ENCODE data around the gene KIAA1671. TPM values are rescaled to one million over a fixed set of nuclear protein-coding genes. Genes with fewer than 3 reads are reported as not detected.

Gene KIAA1671
- total RNA-seq, 4 donors from 2014 or later, result 30.6 to 52.7 (median 39.9) TPM

DNA sequence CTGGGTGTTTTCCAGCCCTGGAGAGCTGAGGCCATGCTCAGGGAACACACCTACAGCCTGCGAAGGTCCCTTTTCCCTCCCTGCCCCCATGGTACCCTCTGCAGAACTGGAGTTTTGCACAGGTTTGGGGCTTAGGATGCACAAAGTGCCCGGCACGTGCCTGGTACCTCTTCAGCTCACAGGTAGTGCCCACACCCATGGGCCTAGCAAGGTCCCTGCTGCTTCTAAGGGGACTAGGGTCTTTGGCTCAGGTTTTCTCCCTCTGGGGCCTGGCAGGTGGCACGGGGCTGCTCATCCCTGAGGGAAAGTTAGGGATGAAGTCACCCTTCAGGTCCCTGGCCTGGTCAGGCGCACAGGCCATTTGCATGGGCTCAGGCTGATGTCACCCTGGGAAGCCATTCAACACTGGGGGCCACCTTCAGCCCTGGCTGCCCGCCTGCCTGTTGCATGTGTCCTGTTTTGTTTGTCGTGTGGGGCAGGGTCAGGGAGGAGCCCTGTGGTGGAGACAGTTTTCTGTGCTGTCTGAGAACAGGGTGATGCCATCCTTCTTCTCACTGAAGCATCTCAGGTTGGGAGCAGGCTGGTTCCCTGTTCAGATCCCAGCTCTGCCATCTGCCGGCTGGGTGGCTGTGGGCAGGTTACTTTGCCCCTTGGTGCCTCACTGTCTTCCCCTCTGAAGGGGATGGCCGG lies 178.8 kb downstream of the KIAA1671 start:
- Histone ChIP-seq H3K27ac (peak overlapping the region in 1 of 4 donors; percentile 6), H3K9me3 (no peaks in the 10 kb centered on the region), H3K4me3 (no peak overlapping the region), H3K36me3 (no peaks in the 10 kb centered on the region), H3K4me1 (peaks cover 0 to 68% (median 0%) of the 10 kb centered on the region in 4 donors), H3K27me3 (no peaks in the 10 kb centered on the region)
- TF ChIP-seq EP300 (IDR thresholded peaks at IDR 0.05) (no peak), POLR2A (IDR thresholded peaks at IDR 0.05) (no peak)
- TF ChIP-seq, protein P1, sequence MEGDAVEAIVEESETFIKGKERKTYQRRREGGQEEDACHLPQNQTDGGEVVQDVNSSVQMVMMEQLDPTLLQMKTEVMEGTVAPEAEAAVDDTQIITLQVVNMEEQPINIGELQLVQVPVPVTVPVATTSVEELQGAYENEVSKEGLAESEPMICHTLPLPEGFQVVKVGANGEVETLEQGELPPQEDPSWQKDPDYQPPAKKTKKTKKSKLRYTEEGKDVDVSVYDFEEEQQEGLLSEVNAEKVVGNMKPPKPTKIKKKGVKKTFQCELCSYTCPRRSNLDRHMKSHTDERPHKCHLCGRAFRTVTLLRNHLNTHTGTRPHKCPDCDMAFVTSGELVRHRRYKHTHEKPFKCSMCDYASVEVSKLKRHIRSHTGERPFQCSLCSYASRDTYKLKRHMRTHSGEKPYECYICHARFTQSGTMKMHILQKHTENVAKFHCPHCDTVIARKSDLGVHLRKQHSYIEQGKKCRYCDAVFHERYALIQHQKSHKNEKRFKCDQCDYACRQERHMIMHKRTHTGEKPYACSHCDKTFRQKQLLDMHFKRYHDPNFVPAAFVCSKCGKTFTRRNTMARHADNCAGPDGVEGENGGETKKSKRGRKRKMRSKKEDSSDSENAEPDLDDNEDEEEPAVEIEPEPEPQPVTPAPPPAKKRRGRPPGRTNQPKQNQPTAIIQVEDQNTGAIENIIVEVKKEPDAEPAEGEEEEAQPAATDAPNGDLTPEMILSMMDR (IDR thresholded peaks at IDR 0.05), result no peak
- no peak for DNase-seq (ENCODE audit: low spot score in 2 of 2)
- 74 to 76% methylated on average over 8 of the region's 9 CpGs for WGBS, 2 donors

DNA sequence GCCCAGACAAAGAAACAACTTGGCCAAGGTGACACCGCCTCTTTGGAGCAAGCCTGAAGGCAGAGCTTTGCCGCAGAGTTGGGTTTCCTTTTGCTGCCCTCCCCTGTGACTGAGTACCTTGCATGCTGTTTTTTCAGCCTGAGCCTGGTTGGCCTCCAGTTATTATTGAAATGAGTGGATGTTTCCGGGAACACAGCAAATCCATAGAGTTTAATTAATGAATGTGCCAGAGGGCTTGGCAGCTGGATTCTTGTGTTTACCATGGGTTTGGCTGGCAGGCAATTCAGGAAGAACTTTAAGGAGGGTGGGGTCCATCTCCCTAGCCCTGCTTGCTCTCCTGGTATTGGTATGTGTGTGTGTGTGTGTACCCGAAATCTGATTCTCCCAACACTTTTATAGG lies 181.5 kb downstream of the KIAA1671 start:
- no peak overlapping the region for H3K4me3 ChIP-seq
- no peak for DNase-seq (ENCODE audit: low spot score in 2 of 2)
- H3K36me3 ChIP-seq, result no peaks in the 10 kb centered on the region
- peak overlapping the region in 1 of 4 donors; percentile 41 for H3K27ac ChIP-seq
- WGBS, 2 donors, result 54 to 55% methylated on average over 4 of the region's 4 CpGs
- no peaks in the 10 kb centered on the region for H3K27me3 ChIP-seq
- H3K4me1 ChIP-seq, result peaks cover 0 to 63% (median 0%) of the 10 kb centered on the region in 4 donors
- TF ChIP-seq, protein P1 (IDR thresholded peaks at IDR 0.05), result no peak
- peak in 1 of 2 donors; percentile 45 for TF ChIP-seq EP300 (IDR thresholded peaks at IDR 0.05)
- no peaks in the 10 kb centered on the region for H3K9me3 ChIP-seq

DNA sequence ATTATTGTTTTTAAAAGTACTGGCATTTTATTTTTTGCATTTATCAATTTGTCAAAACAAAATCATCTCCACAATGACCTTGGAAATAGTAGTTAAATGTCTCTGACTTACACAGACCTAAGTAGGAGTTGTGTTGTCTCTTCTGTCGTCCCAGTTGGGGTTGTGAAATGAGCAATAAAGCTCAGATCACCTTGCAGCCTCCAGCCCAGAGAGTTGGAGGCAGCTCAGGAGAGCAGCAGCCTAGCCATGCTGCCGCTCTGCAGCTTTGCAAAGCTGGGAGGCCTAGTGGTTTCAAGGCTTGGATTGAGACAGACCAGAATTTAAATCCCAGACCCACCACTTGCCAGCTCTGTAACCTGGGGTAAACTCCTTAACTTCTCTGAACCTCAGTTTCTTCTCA lies 181.9 kb downstream of the KIAA1671 start:
- 51 to 71% methylated on average over 2 of the region's 2 CpGs for WGBS, 2 donors
- TF ChIP-seq, protein P1 (IDR thresholded peaks at IDR 0.05), result no peak
- no peak for TF ChIP-seq POLR2A (IDR thresholded peaks at IDR 0.05)
- no peak for TF ChIP-seq EP300 (IDR thresholded peaks at IDR 0.05)
- DNase-seq (ENCODE audit: low spot score in 2 of 2), result no peak
- peaks cover 0 to 63% (median 0%) of the 10 kb centered on the region in 4 donors for H3K4me1 ChIP-seq
- no peaks in the 10 kb centered on the region for H3K9me3 ChIP-seq
- peak overlapping the region in 2 of 4 donors; percentile 30 to 41 for H3K27ac ChIP-seq
- no peaks in the 10 kb centered on the region for H3K27me3 ChIP-seq
- no peak overlapping the region for H3K4me3 ChIP-seq
- H3K36me3 ChIP-seq, result no peaks in the 10 kb centered on the region

DNA sequence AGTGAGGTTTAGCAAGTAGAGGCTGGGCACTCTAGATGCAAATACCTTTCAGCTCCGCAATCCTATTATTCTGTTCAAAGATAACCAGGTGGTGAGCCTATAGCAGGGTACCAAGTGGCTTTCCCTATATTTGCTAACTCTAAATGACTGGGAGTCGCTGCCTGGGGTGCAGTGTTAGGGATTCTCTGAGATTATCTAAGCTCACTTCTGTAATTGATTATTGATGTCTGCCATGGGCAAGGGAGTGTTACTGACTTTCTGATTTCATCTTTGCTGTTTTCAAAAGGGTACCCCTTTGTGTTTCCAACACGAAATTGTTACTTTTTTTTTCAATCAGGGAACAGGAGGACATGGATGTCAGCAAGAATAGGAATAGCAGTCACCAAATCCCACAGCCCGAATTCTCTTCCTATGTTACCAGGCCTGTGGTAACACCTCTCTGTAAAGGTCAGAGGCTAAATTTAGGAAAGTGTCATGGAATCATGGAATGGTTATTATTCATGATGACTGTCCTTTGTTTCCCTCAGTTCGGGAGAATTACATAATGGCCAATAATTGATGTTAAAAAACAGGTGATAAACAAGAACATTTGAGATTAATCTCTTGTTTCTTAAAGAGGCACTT lies 184.5 kb downstream of the KIAA1671 start:
- H3K9me3 ChIP-seq, result no peaks in the 10 kb centered on the region
- no peaks in the 10 kb centered on the region for H3K27me3 ChIP-seq
- H3K27ac ChIP-seq, result peak overlapping the region in 2 of 4 donors; percentile 28 to 46
- no peaks in the 10 kb centered on the region for H3K36me3 ChIP-seq
- peaks cover 0 to 45% (median 0%) of the 10 kb centered on the region in 4 donors for H3K4me1 ChIP-seq
- TF ChIP-seq EP300 (IDR thresholded peaks at IDR 0.05), result no peak
- TF ChIP-seq POLR2A (IDR thresholded peaks at IDR 0.05), result no peak
- TF ChIP-seq, protein P1 (IDR thresholded peaks at IDR 0.05), result no peak
- H3K4me3 ChIP-seq, result no peak overlapping the region
- 86 to 89% methylated on average over 5 of the region's 5 CpGs for WGBS, 2 donors
- no peak for DNase-seq (ENCODE audit: low spot score in 2 of 2)
